GM19397 (cell line): ENCODE measurements around the gene HPRT1.

Source experiments
- ATAC-seq: cut with Tn5 transposase; IDR thresholded peaks from one replicate; pipeline ENCODE4 v1.9.1; 2021; ENCODE audit warnings: mild to moderate bottlenecking, moderate library complexity; ENCODE audit not compliant: unreplicated experiment

The HPRT1 gene

GRCh38 chrX:134472041-134472440 lies 12.1 kb downstream of the HPRT1 start:
- ATAC-seq, result no peak

GRCh38 chrX:134476284-134476683 lies 16.3 kb downstream of the HPRT1 start:
- ATAC-seq, result no peak

- ATAC-seq, result no peak
Measured at GRCh38 chrX:134478374-134478773, 18.4 kb downstream of the HPRT1 start.

- no peak for ATAC-seq
Measured at GRCh38 chrX:134480061-134480460, 20.1 kb downstream of the HPRT1 start.

GRCh38 chrX:134481339-134481738 lies 21.4 kb downstream of the HPRT1 start:
- no peak for ATAC-seq

- ATAC-seq, result no peak
Measured at GRCh38 chrX:134482371-134482770, 22.4 kb downstream of the HPRT1 start.

- ATAC-seq, result no peak
Measured at GRCh38 chrX:134484039-134484438, 24.1 kb downstream of the HPRT1 start.

GRCh38 chrX:134501941-134502340 lies 42.0 kb downstream of the HPRT1 start:
- no peak for ATAC-seq

GRCh38 chrX:134502686-134503085 lies 42.7 kb downstream of the HPRT1 start:
- no peak for ATAC-seq

GRCh38 chrX:134512566-134512965 lies 52.6 kb downstream of the HPRT1 start:
- no peak for ATAC-seq

- ATAC-seq, result no peak
Measured at GRCh38 chrX:134513091-134513490, 53.1 kb downstream of the HPRT1 start.

GRCh38 chrX:134520860-134521390 lies 61.0 kb downstream of the HPRT1 start:
- no peak for ATAC-seq

GRCh38 chrX:134524181-134524580 lies 64.2 kb downstream of the HPRT1 start:
- no peak for ATAC-seq

GRCh38 chrX:134525086-134525792 lies 65.3 kb downstream of the HPRT1 start:
- ATAC-seq, result no peak

- ATAC-seq, result no peak
Measured at GRCh38 chrX:134526399-134526798, 66.4 kb downstream of the HPRT1 start.

- ATAC-seq, result no peak
Measured at GRCh38 chrX:134528960-134529359, 69.0 kb downstream of the HPRT1 start.

GRCh38 chrX:134529481-134529880 lies 69.5 kb downstream of the HPRT1 start:
- ATAC-seq, result no peak

- ATAC-seq, result no peak
Measured at GRCh38 chrX:134530845-134531244, 70.9 kb downstream of the HPRT1 start.

GRCh38 chrX:134533352-134533751 lies 73.4 kb downstream of the HPRT1 start:
- no peak for ATAC-seq

- ATAC-seq, result no peak
Measured at GRCh38 chrX:134533952-134534351, 74.0 kb downstream of the HPRT1 start.

GRCh38 chrX:134537179-134537955 lies 77.4 kb downstream of the HPRT1 start:
- no peak for ATAC-seq

- ATAC-seq, result no peak
Measured at GRCh38 chrX:134538316-134538715, 78.4 kb downstream of the HPRT1 start.
